Posterior cingulate gyrus (tissue), 11 donors: Measurements from ENCODE around the gene MATN4.
A peak's percentile ranks its signal among the peaks of the same experiment; 100 is the strongest.

Experiments used
- DNase-seq, 10 donors: peaks; one replicate each; pipeline versions ENCODE4 v3.0.0 to v3.0.0-alpha.2; 2020 to 2021; ENCODE audit warnings: mixed read lengths in 3 of 10
- intact Hi-C: fragments of 100-400 bp; cut with DNase I; formaldehyde crosslinking; loops from one replicate; pipeline ENCODE4 v1.15.1; 2023

Gene MATN4

GRCh38 chr20:45341939-45342854, 34.1 kb upstream of the MATN4 start:
- intact Hi-C loops, result no loop called here

GRCh38 chr20:45341579-45341938, 33.5 kb upstream of the MATN4 start:
- intact Hi-C loops, result no loop called here
- no peak for DNase-seq

More at GRCh38 chr20:45341939-45342854, 34.1 kb upstream of the MATN4 start:
- peak in 8 of 10 donors; percentile 21 to 87 (median 48) for DNase-seq

- DNase-seq, result no peak
- intact Hi-C loops, result no loop called here
Measured at GRCh38 chr20:45340951-45341350, 32.9 kb upstream of the MATN4 start.

- intact Hi-C loops, result no loop called here
- no peak for DNase-seq
Measured at GRCh38 chr20:45340236-45340847, 32.2 kb upstream of the MATN4 start.

GRCh38 chr20:45339799-45340198, 31.7 kb upstream of the MATN4 start:
- peak in 1 of 10 donors; percentile 36 for DNase-seq

GRCh38 chr20:45339084-45339483, 31.0 kb upstream of the MATN4 start:
- intact Hi-C loops, result no loop called here

More at GRCh38 chr20:45339799-45340198, 31.7 kb upstream of the MATN4 start:
- intact Hi-C loops, result no loop called here

GRCh38 chr20:45338121-45339030, 30.3 kb upstream of the MATN4 start:
- intact Hi-C loops, result no loop called here
- no peak for DNase-seq

More at GRCh38 chr20:45339084-45339483, 31.0 kb upstream of the MATN4 start:
- peak in 1 of 10 donors; percentile 22 for DNase-seq

GRCh38 chr20:45337367-45338120, 29.4 kb upstream of the MATN4 start:
- DNase-seq, result no peak
- intact Hi-C loops, result no loop called here

- DNase-seq, result no peak
- intact Hi-C loops, result no loop called here
Measured at GRCh38 chr20:45336530-45337366, 28.6 kb upstream of the MATN4 start.

- DNase-seq, result no peak
- intact Hi-C loops, result no loop called here
Measured at GRCh38 chr20:45330476-45330875, 22.4 kb upstream of the MATN4 start.

GRCh38 chr20:45329497-45330319, 21.6 kb upstream of the MATN4 start:
- no peak for DNase-seq
- intact Hi-C loops, result no loop called here

- intact Hi-C loops, result no loop called here
- DNase-seq, result peak in 1 of 10 donors; percentile 22
Measured at GRCh38 chr20:45328451-45328850, 20.4 kb upstream of the MATN4 start.

- peak in 1 of 10 donors; percentile 67 for DNase-seq
- intact Hi-C loops, result no loop called here
Measured at GRCh38 chr20:45325371-45325770, 17.3 kb upstream of the MATN4 start.

- peak in 1 of 10 donors; percentile 2 for DNase-seq
- intact Hi-C loops, result loop anchor here (2.0 to 5.0 kb wide), 2 partner anchors 49 to 114 kb away; no protein-coding TSS in a partner anchor
Measured at GRCh38 chr20:45323731-45324130, 15.6 kb upstream of the MATN4 start.

GRCh38 chr20:45322952-45323383, 14.9 kb upstream of the MATN4 start:
- DNase-seq, result peak in 6 of 10 donors; percentile 47 to 91 (median 57)

GRCh38 chr20:45320948-45321595, 13.0 kb upstream of the MATN4 start:
- intact Hi-C loops, result loop anchor here (5.0 kb wide), 1 partner anchor 116 kb away; no protein-coding TSS in a partner anchor
- no peak for DNase-seq

More at GRCh38 chr20:45322952-45323383, 14.9 kb upstream of the MATN4 start:
- intact Hi-C loops, result loop anchor here (2.0 to 5.0 kb wide), 2 partner anchors 50 to 114 kb away; no protein-coding TSS in a partner anchor

- intact Hi-C loops, result loop anchor here (1.0 kb wide), 1 partner anchor 452 kb away; no protein-coding TSS in a partner anchor
- DNase-seq, result no peak
Measured at GRCh38 chr20:45318948-45319347, 10.8 kb upstream of the MATN4 start.
